HG02798 (cell line): ENCODE results near the gene CDH18.
"Not testable (repeated sequence)": the region's sequence is repeated elsewhere in the genome, so short reads cannot be mapped to it uniquely, and the experiment has no call there.

Experiments used
- ATAC-seq: cut with Tn5 transposase; IDR thresholded peaks from one replicate; pipeline ENCODE4 v1.9.1; 2021; ENCODE audit warnings: mild to moderate bottlenecking; ENCODE audit not compliant: unreplicated experiment, poor library complexity

The CDH18 gene

GRCh38 chr5:19866090-19866450 lies 121.9 kb downstream of the CDH18 start:
- ATAC-seq = no peak

- no peak for ATAC-seq
Observed at GRCh38 chr5:19865336-19866089, 122.5 kb downstream of the CDH18 start.

- ATAC-seq = no peak
Observed at GRCh38 chr5:19862711-19863110, 125.3 kb downstream of the CDH18 start.

GRCh38 chr5:19859020-19859419 lies 129.0 kb downstream of the CDH18 start:
- ATAC-seq = no peak

- no peak for ATAC-seq
Observed at GRCh38 chr5:19855931-19856330, 132.1 kb downstream of the CDH18 start.

GRCh38 chr5:19855453-19855852 lies 132.5 kb downstream of the CDH18 start:
- ATAC-seq = no peak

- no peak for ATAC-seq
Observed at GRCh38 chr5:19855031-19855430, 133.0 kb downstream of the CDH18 start.

GRCh38 chr5:19853616-19854240 lies 134.3 kb downstream of the CDH18 start:
- ATAC-seq = no peak

GRCh38 chr5:19837536-19838174 lies 150.3 kb downstream of the CDH18 start:
- ATAC-seq = no peak

- no peak for ATAC-seq
Observed at GRCh38 chr5:19835442-19835841, 152.6 kb downstream of the CDH18 start.

GRCh38 chr5:19812720-19813119 lies 175.3 kb downstream of the CDH18 start:
- not testable (repeated sequence) for ATAC-seq

GRCh38 chr5:19806756-19807155 lies 181.2 kb downstream of the CDH18 start:
- no peak for ATAC-seq

GRCh38 chr5:19802686-19803085 lies 185.3 kb downstream of the CDH18 start:
- no peak for ATAC-seq

GRCh38 chr5:19795218-19795617 lies 192.8 kb downstream of the CDH18 start:
- no peak for ATAC-seq

GRCh38 chr5:19790829-19791466 lies 197.1 kb downstream of the CDH18 start:
- ATAC-seq = no peak

GRCh38 chr5:19782566-19782965 lies 205.4 kb downstream of the CDH18 start:
- ATAC-seq = no peak

- ATAC-seq = no peak
Observed at GRCh38 chr5:19777363-19777762, 210.6 kb downstream of the CDH18 start.

- not testable (repeated sequence) for ATAC-seq
Observed at GRCh38 chr5:19776886-19777285, 211.1 kb downstream of the CDH18 start.

- ATAC-seq = no peak
Observed at GRCh38 chr5:19771174-19771835, 216.7 kb downstream of the CDH18 start.

- ATAC-seq = no peak
Observed at GRCh38 chr5:19770396-19770795, 217.6 kb downstream of the CDH18 start.

- no peak for ATAC-seq
Observed at GRCh38 chr5:19767987-19768386, 220.0 kb downstream of the CDH18 start.
